Mucosa of stomach (tissue), 1 donor: ENCODE data around the gene GALNT18.

Experiments used
- H3K27me3 ChIP-seq: one replicate; pipeline ENCODE4 v1.7.0; 2013; ENCODE audit warnings: mild to moderate bottlenecking, low read length; ENCODE audit not compliant: control insufficient read depth, insufficient read depth
- H3K36me3 ChIP-seq: one replicate; pipeline ENCODE4 v1.7.0; 2013; ENCODE audit warnings: low read length; ENCODE audit not compliant: control insufficient read depth, insufficient read depth
- H3K4me1 ChIP-seq: one replicate; pipeline ENCODE4 v1.7.0; 2013; ENCODE audit warnings: mild to moderate bottlenecking, low read length; ENCODE audit not compliant: control insufficient read depth, insufficient read depth
- H3K4me3 ChIP-seq: one replicate; pipeline ENCODE4 v1.7.0; 2013; ENCODE audit warnings: low read length
- H3K9ac ChIP-seq: one replicate; pipeline ENCODE4 v1.7.0; 2013; ENCODE audit warnings: mild to moderate bottlenecking, low read length, moderate library complexity
- H3K9me3 ChIP-seq: one replicate; pipeline ENCODE4 v1.7.0; 2013; ENCODE audit warnings: mild to moderate bottlenecking, low read length, moderate library complexity; ENCODE audit not compliant: control insufficient read depth
- donor health status: Pancreatic carcinoma.

GALNT18 gene

GRCh38 chr11:11477695-11478420, 143.9 kb downstream of the GALNT18 start:
- H3K9ac ChIP-seq: no peak overlapping the region
- H3K36me3 ChIP-seq: no peaks in the 10 kb centered on the region
- H3K9me3 ChIP-seq: no peaks in the 10 kb centered on the region
- peaks cover 5% of the 10 kb centered on the region for H3K27me3 ChIP-seq
- H3K4me3 ChIP-seq: no peak overlapping the region
- no peaks in the 10 kb centered on the region for H3K4me1 ChIP-seq

DNA sequence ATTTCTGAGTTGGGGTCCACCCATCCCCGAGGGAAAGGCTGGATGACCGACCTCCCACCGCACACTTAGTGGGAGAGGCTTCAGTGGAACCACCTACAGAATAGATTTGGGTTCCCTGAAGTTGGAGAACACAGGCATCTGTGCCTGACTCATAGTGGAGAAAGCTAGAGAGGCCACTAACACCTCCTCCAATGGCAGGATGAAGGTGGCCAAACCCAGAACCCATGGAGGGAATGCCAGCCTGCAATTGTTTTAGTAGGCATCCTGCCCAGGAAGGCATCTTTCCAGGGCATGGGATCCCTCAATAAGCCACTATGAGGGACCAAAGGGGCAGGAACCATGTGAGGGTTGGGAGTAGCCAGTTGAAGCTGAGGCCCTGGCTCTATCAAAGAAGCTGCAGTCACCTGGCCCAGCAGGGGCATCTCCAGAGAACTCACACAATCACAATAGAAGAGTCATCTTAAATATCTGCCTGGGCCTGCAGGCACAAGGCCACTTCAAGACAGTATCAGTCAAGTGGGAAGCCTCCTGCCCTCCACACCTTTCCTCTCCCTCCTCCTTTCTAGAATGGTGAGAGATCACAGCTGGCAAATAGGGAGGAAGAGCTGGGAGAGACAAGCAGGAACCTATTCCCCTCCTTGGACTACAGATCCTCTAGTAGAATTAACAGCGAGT, 144.7 kb downstream of the GALNT18 start:
- Histone ChIP-seq H3K4me1 (no peaks in the 10 kb centered on the region), H3K9me3 (no peaks in the 10 kb centered on the region), H3K4me3 (no peak overlapping the region)

DNA sequence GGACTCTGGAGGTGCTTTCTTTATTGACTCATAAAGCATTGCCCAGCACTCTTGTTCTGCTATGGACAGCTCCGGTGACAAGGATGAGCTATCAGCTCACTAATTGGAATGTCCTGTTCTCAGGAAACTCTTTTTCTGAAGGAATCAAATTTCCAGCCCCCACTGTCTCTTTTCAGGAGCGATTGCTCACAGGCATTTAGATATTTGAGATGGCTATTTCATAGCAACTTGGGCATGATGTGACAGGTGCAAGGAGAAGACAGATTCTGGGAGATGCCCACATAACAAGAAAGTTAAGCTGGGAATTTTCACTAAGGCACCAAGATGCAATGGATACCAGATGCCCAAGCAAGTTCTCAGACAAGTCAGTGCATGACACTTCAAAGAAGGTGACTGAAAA, 145.3 kb downstream of the GALNT18 start:
- Histone ChIP-seq H3K9ac (no peak overlapping the region), H3K4me1 (no peaks in the 10 kb centered on the region)

More for the DNA sequence above, 144.7 kb downstream of the GALNT18 start:
- H3K27me3 ChIP-seq: peaks cover 5% of the 10 kb centered on the region
- no peak overlapping the region for H3K9ac ChIP-seq
- no peaks in the 10 kb centered on the region for H3K36me3 ChIP-seq

GRCh38 chr11:11472106-11472505, 149.7 kb downstream of the GALNT18 start:
- Histone ChIP-seq H3K9me3 (no peaks in the 10 kb centered on the region), H3K4me1 (no peaks in the 10 kb centered on the region), H3K27me3 (no peaks in the 10 kb centered on the region), H3K4me3 (no peak overlapping the region), H3K9ac (no peak overlapping the region), H3K36me3 (no peaks in the 10 kb centered on the region)

More for the DNA sequence above, 145.3 kb downstream of the GALNT18 start:
- Histone ChIP-seq H3K9me3 (no peaks in the 10 kb centered on the region), H3K27me3 (peaks cover 5% of the 10 kb centered on the region), H3K36me3 (no peaks in the 10 kb centered on the region), H3K4me3 (no peak overlapping the region)

DNA sequence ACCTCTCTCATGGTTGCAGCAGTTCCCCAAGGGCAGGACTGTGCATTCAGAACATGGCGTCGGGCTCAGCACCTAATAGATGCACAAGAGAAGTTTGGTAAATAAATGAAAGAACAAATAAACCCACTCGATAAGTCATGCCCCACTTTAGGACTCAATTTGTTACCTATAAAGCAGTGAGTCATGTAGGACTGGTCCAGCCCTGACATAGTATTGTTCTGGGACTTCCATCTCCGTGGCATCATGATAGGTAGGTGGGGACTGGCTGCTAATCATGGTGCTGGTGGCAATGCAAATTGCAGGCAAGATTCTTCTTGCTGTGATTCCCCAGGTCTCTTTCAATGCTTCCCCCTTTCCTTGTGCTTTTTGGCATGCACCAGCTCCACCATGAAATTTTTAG, 150.6 kb downstream of the GALNT18 start:
- Histone ChIP-seq H3K27me3 (no peaks in the 10 kb centered on the region), H3K9ac (no peak overlapping the region), H3K9me3 (no peaks in the 10 kb centered on the region), H3K4me1 (no peaks in the 10 kb centered on the region), H3K36me3 (no peaks in the 10 kb centered on the region), H3K4me3 (no peak overlapping the region)

DNA sequence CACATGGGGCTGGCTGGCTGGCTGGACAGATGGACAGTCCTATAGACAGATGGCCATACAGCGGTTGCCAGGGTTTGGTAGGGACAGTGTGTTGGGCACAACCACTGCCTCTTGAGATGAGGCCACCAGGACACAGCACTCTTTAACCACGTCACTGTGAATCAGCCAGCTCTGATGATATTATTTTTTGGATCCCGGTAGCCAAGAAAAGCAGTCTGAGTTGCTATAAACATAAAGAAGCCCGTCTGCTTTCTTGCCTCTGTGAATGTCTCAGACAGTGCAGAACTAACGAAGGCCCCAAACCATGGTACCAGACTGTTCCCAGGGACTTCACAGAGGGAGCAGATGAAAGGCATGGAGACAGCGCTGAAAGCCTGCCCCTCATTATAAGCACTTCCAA, 152.9 kb downstream of the GALNT18 start:
- Histone ChIP-seq H3K9me3 (no peaks in the 10 kb centered on the region), H3K27me3 (no peaks in the 10 kb centered on the region), H3K4me1 (no peaks in the 10 kb centered on the region), H3K4me3 (no peak overlapping the region), H3K9ac (no peak overlapping the region), H3K36me3 (no peaks in the 10 kb centered on the region)

DNA sequence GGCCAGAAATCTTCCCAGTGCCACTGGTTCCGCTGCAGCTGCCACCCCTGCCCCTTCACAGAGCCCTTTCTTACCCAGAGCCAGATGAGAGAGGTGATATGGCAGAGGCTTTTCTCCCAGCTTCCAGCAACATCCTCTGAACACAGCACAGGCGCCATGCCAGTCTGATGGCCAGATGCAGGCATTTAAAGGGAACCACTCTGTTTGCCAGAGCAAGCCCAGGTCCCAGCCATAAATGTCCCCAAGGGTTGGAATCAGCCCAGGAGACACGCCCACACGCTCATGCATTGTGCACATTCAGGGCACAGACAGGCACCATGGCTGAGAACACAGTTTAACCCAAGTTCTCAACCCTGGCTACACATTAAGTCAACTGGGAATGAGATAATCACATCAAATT, 154.5 kb downstream of the GALNT18 start:
- Histone ChIP-seq H3K27me3 (no peaks in the 10 kb centered on the region), H3K4me3 (no peak overlapping the region), H3K36me3 (no peaks in the 10 kb centered on the region), H3K9me3 (no peaks in the 10 kb centered on the region), H3K9ac (no peak overlapping the region), H3K4me1 (no peaks in the 10 kb centered on the region)

- Histone ChIP-seq H3K27me3 (no peaks in the 10 kb centered on the region), H3K9me3 (no peaks in the 10 kb centered on the region), H3K9ac (no peak overlapping the region), H3K36me3 (no peaks in the 10 kb centered on the region), H3K4me1 (no peaks in the 10 kb centered on the region), H3K4me3 (no peak overlapping the region)
Observed at GRCh38 chr11:11464555-11464954, 157.2 kb downstream of the GALNT18 start.

- Histone ChIP-seq H3K4me3 (no peak overlapping the region), H3K27me3 (no peaks in the 10 kb centered on the region), H3K4me1 (no peaks in the 10 kb centered on the region)
Observed at GRCh38 chr11:11463405-11463804, 158.4 kb downstream of the GALNT18 start.

DNA sequence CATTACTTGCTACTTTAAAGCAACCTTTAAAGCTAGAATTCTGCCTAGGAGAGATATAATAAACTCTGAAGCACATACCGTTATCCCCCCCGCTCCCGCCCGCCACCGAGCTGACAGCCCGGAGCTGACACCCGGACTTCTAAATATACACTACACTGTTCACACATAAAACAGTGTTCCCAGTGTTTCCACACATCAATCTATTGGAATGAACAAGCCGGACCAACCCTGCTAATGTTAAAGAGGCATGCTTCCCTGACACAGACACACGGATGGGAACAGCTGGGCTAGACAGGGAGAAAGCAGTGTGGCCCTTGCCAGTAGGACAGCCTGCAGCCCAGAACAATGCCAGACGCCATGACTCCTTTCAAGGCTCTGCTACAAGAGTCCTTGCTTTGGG, 160.3 kb downstream of the GALNT18 start:
- H3K4me3 ChIP-seq: no peak overlapping the region
- H3K36me3 ChIP-seq: no peaks in the 10 kb centered on the region
- H3K9ac ChIP-seq: no peak overlapping the region
- no peaks in the 10 kb centered on the region for H3K4me1 ChIP-seq
- no peaks in the 10 kb centered on the region for H3K27me3 ChIP-seq
- H3K9me3 ChIP-seq: no peaks in the 10 kb centered on the region

More at GRCh38 chr11:11463405-11463804, 158.4 kb downstream of the GALNT18 start:
- Histone ChIP-seq H3K9ac (no peak overlapping the region), H3K9me3 (no peaks in the 10 kb centered on the region), H3K36me3 (no peaks in the 10 kb centered on the region)

- H3K27me3 ChIP-seq: no peaks in the 10 kb centered on the region
- H3K36me3 ChIP-seq: no peaks in the 10 kb centered on the region
- H3K4me1 ChIP-seq: no peaks in the 10 kb centered on the region
- no peaks in the 10 kb centered on the region for H3K9me3 ChIP-seq
- H3K4me3 ChIP-seq: no peak overlapping the region
- H3K9ac ChIP-seq: no peak overlapping the region
Observed at GRCh38 chr11:11459578-11459977, 162.2 kb downstream of the GALNT18 start.

- Histone ChIP-seq H3K9me3 (no peaks in the 10 kb centered on the region), H3K36me3 (no peaks in the 10 kb centered on the region), H3K9ac (no peak overlapping the region), H3K4me3 (no peak overlapping the region), H3K4me1 (no peaks in the 10 kb centered on the region), H3K27me3 (no peaks in the 10 kb centered on the region)
Observed at GRCh38 chr11:11458485-11458884, 163.3 kb downstream of the GALNT18 start.
